ENCODE results near the gene IQSEC1. TPM values are rescaled to one million over a fixed set of nuclear protein-coding genes. Genes with fewer than 3 reads are reported as not detected.

IQSEC1 gene
- total RNA-seq, 1 experiment from 2014 or later: 28.1 TPM

DNA sequence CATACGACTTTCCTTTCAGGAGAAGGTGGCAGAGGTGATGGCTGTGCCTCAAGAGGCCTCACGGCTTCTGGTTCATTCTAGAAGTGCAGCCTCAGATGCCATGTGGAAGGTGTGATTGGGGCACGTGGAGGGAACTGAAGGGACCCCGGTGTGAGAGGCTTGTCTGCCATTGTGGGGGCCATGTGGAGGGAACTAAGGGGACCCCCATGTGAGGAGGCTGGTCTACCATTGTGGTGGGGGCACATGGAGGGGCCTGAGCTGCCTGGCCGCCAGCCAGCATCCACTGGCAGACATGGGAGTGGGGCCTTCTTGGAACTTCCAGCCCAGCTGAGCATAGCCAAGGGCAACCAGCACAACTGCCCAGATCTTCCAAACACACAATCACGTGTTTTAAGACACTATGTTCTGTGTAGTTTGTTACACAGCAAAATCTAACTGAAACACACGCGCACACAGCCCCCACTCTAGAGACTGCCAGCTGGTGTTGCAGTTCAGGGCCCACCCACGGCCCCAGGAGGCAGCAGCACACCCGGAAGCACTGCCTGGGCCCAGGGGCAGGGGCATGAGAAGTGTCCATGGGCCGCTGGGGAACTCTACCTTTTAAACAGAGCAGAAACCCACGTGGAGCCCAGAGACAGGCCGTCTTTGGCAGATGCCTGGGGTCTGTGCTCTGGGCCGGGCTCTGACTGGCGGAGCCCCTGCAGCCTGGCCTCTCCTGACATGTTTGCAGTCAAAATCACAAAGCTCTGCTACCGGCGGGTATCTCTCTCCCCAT, 66.8 kb downstream of the IQSEC1 start (continued):
- TF ChIP-seq EZH2phosphoT487 (IDR thresholded peaks at IDR 0.05; ENCODE audit: borderline replicate concordance) (no peak), CBX3 (IDR thresholded peaks at IDR 0.05; ENCODE audit: low read depth) (no peak)

DNA sequence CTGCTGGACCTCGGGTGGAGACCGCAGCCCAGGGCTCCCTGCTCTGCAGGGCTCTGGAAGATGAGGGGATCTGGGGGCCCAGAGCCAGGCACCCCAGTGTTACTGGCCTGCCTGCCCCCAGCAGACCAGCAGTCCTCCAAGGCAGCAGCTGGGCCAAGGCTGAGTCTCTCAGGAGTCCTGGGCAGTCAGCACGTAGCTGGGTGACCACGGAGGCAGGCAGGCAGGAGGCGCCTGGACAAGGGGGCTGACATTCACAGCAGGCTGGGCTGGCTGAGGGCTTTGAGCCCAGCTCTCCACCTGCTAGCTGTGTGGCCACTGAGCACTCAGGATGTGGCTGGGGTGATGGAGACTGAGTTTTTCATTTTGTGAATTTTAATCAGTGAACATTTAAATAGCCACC, 67.9 kb downstream of the IQSEC1 start:
- CTCF ChIA-PET: interaction anchor here (2.6 kb wide), 1 partner anchor 10 kb away, joined by 13 read pairs; no protein-coding TSS in a partner anchor
- ATAC-seq: no peak

More for the DNA sequence above, 67.9 kb downstream of the IQSEC1 start:
- H3K79me2 ChIP-seq (ENCODE audit: insufficient read depth, low read length): no peaks in the 10 kb centered on the region
- H3K36me3 ChIP-seq (ENCODE audit: control insufficient read depth in 1 of 2, insufficient read depth in 2 of 2, low read length in 2 of 2): no peaks in the 10 kb centered on the region
- intact Hi-C loops (cut with micrococcal nuclease): no loop called here
- BruUV-seq (replicated peaks): no TSS peak
- no peak overlapping the region for H3K4me2 ChIP-seq (ENCODE audit: low read length)
- no peak overlapping the region for H3K9ac ChIP-seq (ENCODE audit: low read length)
- ChIA-PET POLR2A (interaction anchor here (1.9 kb wide), 1 partner anchor 10 kb away, joined by 6 read pairs; no protein-coding TSS in a partner anchor), RAD21 (ENCODE audit: low non-redundant PET in 1 of 2, low total read pairs in 2 of 2, uncharacterized antibody in 2 of 2, unreplicated experiment in 2 of 2) (no interaction called here)
- TF ChIP-seq ZNF274 (IDR thresholded peaks at IDR 0.05; ENCODE audit: low read depth, low read length) (no peak), ATF3 (IDR thresholded peaks at IDR 0.05) (no peak), SP1 (IDR thresholded peaks at IDR 0.05; ENCODE audit: low read depth) (no peak), FOSL1 (IDR thresholded peaks at IDR 0.05; ENCODE audit: low read depth) (no peak), TCF7L2 (IDR thresholded peaks at IDR 0.05; ENCODE audit: borderline replicate concordance, extremely low read depth, insufficient read depth, insufficient read length) (no peak), POLR2A (IDR thresholded peaks at IDR 0.05; ENCODE audit: borderline replicate concordance, extremely low read depth, insufficient read depth, insufficient read length) (no peak), ZBTB33 (IDR thresholded peaks at IDR 0.05; ENCODE audit: extremely low read depth, insufficient replicate concordance, low read length) (no peak), SIN3A (IDR thresholded peaks at IDR 0.05; ENCODE audit: low read depth) (no peak), ELF1 (IDR thresholded peaks at IDR 0.05; ENCODE audit: borderline replicate concordance, low read depth) (no peak), SRF (IDR thresholded peaks at IDR 0.05; ENCODE audit: low read depth) (no peak)
- TF ChIP-seq, protein P1, sequence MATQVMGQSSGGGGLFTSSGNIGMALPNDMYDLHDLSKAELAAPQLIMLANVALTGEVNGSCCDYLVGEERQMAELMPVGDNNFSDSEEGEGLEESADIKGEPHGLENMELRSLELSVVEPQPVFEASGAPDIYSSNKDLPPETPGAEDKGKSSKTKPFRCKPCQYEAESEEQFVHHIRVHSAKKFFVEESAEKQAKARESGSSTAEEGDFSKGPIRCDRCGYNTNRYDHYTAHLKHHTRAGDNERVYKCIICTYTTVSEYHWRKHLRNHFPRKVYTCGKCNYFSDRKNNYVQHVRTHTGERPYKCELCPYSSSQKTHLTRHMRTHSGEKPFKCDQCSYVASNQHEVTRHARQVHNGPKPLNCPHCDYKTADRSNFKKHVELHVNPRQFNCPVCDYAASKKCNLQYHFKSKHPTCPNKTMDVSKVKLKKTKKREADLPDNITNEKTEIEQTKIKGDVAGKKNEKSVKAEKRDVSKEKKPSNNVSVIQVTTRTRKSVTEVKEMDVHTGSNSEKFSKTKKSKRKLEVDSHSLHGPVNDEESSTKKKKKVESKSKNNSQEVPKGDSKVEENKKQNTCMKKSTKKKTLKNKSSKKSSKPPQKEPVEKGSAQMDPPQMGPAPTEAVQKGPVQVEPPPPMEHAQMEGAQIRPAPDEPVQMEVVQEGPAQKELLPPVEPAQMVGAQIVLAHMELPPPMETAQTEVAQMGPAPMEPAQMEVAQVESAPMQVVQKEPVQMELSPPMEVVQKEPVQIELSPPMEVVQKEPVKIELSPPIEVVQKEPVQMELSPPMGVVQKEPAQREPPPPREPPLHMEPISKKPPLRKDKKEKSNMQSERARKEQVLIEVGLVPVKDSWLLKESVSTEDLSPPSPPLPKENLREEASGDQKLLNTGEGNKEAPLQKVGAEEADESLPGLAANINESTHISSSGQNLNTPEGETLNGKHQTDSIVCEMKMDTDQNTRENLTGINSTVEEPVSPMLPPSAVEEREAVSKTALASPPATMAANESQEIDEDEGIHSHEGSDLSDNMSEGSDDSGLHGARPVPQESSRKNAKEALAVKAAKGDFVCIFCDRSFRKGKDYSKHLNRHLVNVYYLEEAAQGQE (IDR thresholded peaks at IDR 0.05; ENCODE audit: low read depth): no peak
- H3K4me1 ChIP-seq (ENCODE audit: control insufficient read depth in 1 of 2, insufficient read depth in 2 of 2, low read length in 2 of 2): no peaks in the 10 kb centered on the region
- H3K27me3 ChIP-seq (ENCODE audit: insufficient read depth, low read length): no peaks in the 10 kb centered on the region
- no peak overlapping the region for H2AFZ ChIP-seq (ENCODE audit: low read depth, low read length, poor library complexity, severe bottlenecking)
- H3K9me2 ChIP-seq (ENCODE audit: insufficient read depth): no peaks in the 10 kb centered on the region
- no peak for DNase-seq (ENCODE audit: low read depth, low spot score)
- H3K9me3 ChIP-seq (ENCODE audit: control insufficient read depth in 1 of 2, insufficient read depth in 1 of 2, low read depth in 1 of 2, low read length in 2 of 2): no peaks in the 10 kb centered on the region
- H3K27ac ChIP-seq (ENCODE audit: low read depth, low read length): no peak overlapping the region
- no peaks in the 10 kb centered on the region for H4K20me1 ChIP-seq (ENCODE audit: insufficient read depth)
- no peak overlapping the region for H3K4me3 ChIP-seq (replicated peaks in 1 of 2; ENCODE audit: low read depth in 1 of 2, low read length in 2 of 2)
